BLaER1 treated with 17β-estradiol and CSF1 and Interleukin-3, amounts not matched to agents 10 nM and 100 nM (cell line): ENCODE data around the gene CSMD2.

Experiments used
- H3K27ac ChIP-seq, 11 experiments: shearing (Covaris generic); formaldehyde crosslinking; 2 replicates each; pipeline ENCODE4 v1.8.1; 2022
- H3K27me3 ChIP-seq, 11 experiments: shearing (Covaris generic); formaldehyde crosslinking; 2 replicates each; pipeline ENCODE4 v1.8.1; 2022
- H3K36me3 ChIP-seq, 11 experiments: shearing (Covaris generic); formaldehyde crosslinking; 2 replicates each; pipeline ENCODE4 v1.8.1; 2022
- H3K4me1 ChIP-seq, 10 experiments: shearing (Covaris generic); formaldehyde crosslinking; 2 replicates each; pipeline ENCODE4 v1.8.1; 2022
- H3K4me2 ChIP-seq, 11 experiments: shearing (Covaris generic); formaldehyde crosslinking; 2 replicates each; pipeline ENCODE4 v1.8.1; 2022
- H3K4me3 ChIP-seq, 10 experiments: shearing (Covaris generic); formaldehyde crosslinking; 2 replicates each; pipeline ENCODE4 v1.8.1; 2022
- H3K9ac ChIP-seq, 11 experiments: shearing (Covaris generic); formaldehyde crosslinking; 2 replicates each; pipeline ENCODE4 v1.8.1; 2022
- H3K9me3 ChIP-seq, 11 experiments: shearing (Covaris generic); formaldehyde crosslinking; replicated peaks in 1 of 11; 2 replicates each; pipeline ENCODE4 v1.8.1; 2022
- H4K20me1 ChIP-seq, 11 experiments: shearing (Covaris generic); formaldehyde crosslinking; 2 replicates each; pipeline ENCODE4 v1.8.1; 2022
- Cebpa-rat ChIP-seq, 11 experiments: shearing (Covaris generic); IDR thresholded peaks; 2 replicates each; pipeline ENCODE4 v1.8.1; 2022

The CSMD2 gene

DNA sequence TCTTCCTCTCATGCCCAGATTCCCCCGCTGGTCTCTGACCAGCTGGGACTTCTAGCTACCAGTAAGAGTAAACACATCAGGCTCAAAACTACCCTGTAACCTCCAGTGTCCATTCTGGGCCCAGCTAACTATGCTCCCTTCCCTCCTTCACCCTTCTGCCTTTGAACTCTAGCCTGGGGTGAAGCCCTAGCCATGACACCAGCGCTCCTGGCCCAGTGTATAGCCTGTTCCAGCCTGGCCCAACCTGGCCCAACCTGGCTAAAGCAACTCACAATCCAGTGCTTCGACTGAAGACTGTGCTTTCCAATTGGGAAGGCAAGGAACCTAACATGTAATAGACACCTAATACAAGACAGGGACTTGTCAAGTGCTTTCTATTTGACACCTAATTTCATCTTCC, 27.6 kb downstream of the CSMD2 start:
- Histone ChIP-seq H3K9ac (no peak overlapping the region), H3K36me3 (no peaks in the 10 kb centered on the region), H3K4me1 (peaks cover 21 to 31% (median 24%) of the 10 kb centered on the region in 10 experiments), H4K20me1 (no peaks in the 10 kb centered on the region; a peak in 1 of 22 replicates), H3K4me3 (no peak overlapping the region), H3K27me3 (no peaks in the 10 kb centered on the region), H3K27ac (no peak overlapping the region), H3K9me3 (no peaks in the 10 kb centered on the region), H3K4me2 (no peak overlapping the region)
- no peak for TF ChIP-seq Cebpa-rat (IDR thresholded peaks at IDR 0.05)

DNA sequence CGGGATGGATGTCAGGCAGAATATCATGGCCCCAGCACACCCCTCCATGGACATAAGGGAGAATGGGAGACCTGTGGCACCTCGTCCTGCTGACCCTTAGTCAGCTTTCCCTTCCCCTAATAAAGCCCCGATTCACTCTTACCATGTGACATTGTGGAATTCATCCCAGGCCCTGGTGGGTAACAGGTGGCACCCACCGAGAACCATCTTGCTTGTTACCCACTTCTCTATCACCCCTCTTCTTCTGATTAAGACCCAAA, 32.9 kb downstream of the CSMD2 start:
- Histone ChIP-seq H3K9me3 (no peaks in the 10 kb centered on the region), H3K27me3 (no peaks in the 10 kb centered on the region)

DNA sequence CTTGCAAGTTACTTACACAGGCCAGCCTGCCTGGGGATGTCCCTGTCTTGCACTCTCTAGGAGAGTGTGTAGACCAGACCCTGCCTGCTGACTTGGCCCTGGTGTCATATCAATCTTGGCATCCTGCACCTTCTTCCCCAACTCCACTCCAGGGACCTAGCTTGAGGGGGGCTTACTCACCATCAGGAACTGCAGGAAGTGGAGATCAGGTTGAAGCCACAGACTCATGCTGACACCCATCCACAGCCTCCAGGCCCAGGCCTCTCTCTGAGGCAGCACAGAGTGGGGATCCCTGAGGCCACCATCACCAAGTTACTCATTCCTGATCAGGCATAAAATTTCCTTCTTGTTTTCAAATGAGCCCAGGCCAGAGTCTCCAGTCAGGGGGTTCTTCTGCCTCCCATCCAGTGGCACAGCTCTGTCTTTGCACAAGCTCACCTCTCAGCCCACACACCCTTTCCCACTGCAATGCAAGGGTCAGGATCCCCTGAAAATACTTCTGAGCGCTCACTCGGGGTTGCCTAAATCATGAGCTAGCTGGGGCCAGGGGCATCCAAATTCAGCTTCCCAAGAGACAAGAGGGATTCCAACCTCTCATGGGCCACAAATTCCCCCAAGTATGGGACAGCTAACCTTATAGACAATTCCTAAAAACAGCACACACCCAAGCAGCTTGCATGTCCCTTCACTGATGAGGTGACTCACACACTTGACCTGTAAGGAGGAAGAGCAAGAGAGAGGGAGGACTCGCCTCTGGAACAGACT, 33.5 kb downstream of the CSMD2 start:
- peaks cover 31 to 57% (median 48%) of the 10 kb centered on the region in 10 experiments for H3K4me1 ChIP-seq
- H4K20me1 ChIP-seq, result no peaks in the 10 kb centered on the region; a peak in 1 of 22 replicates
- peak overlapping the region in 7 of 11 experiments; percentile 17 to 49 (median 43); a peak in 12 of 22 replicates for H3K4me2 ChIP-seq
- no peak for TF ChIP-seq Cebpa-rat (IDR thresholded peaks at IDR 0.05)
- H3K9me3 ChIP-seq, result no peaks in the 10 kb centered on the region
- H3K36me3 ChIP-seq, result no peaks in the 10 kb centered on the region
- no peak overlapping the region for H3K4me3 ChIP-seq
- no peak overlapping the region for H3K27ac ChIP-seq
- no peak overlapping the region for H3K9ac ChIP-seq
- H3K27me3 ChIP-seq, result no peaks in the 10 kb centered on the region

More for the DNA sequence above, 32.9 kb downstream of the CSMD2 start:
- H3K27ac ChIP-seq, result no peak overlapping the region
- H3K36me3 ChIP-seq, result no peaks in the 10 kb centered on the region
- no peaks in the 10 kb centered on the region for H4K20me1 ChIP-seq
- peak overlapping the region in 1 of 11 experiments; percentile 45; a peak in 1 of 22 replicates for H3K4me2 ChIP-seq
- no peak overlapping the region for H3K4me3 ChIP-seq
- TF ChIP-seq Cebpa-rat (IDR thresholded peaks at IDR 0.05), result no peak
- peaks cover 26 to 52% (median 45%) of the 10 kb centered on the region in 10 experiments for H3K4me1 ChIP-seq
- no peak overlapping the region for H3K9ac ChIP-seq

DNA sequence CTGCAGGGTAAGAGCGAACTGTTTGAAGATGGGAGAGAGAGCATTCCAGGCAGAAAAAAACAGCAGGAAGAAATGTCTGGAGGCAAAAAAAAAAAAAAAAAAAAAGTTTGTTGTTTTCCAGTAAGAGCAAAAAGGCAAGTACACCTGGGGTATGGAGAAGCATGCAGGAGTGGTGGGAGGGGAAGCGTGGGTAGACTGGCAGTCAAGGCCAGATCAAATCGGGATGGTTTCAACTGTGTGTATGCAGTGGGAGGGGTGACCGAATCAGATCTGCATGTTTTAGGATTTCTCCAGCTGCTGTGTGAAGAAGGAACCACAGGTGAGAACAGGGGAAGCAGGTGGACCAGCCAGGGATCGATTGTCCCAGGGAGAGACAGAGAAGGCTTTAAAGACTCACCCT, 34.7 kb downstream of the CSMD2 start:
- Histone ChIP-seq H3K27me3 (no peaks in the 10 kb centered on the region), H3K4me2 (peak overlapping the region in 8 of 11 experiments; percentile 19 to 100 (median 57); a peak in 14 of 22 replicates)

DNA sequence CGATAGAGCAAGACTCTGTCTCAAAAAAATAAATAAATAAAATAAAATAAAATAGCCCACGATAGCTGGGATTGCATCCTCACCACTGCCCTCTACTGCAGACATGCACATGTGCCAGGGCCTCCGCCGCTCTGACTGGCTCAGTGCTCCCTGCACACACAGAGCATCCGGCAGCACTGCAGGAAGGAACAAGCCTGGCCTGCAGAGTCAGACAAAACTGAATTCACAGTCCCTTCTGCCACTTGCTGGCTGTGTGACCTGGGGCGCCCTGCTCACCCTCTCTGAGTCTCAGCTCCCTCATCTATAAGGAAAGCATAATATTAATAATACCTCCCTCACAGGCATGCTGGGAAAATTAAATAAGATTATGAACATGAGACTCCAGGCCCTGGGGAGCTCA, 35.4 kb downstream of the CSMD2 start:
- Histone ChIP-seq H3K27me3 (no peaks in the 10 kb centered on the region), H3K9ac (no peak overlapping the region), H3K27ac (peak overlapping the region in 1 of 11 experiments; percentile 12; a peak in 1 of 22 replicates), H3K4me1 (peaks cover 39 to 76% (median 68%) of the 10 kb centered on the region in 10 experiments), H4K20me1 (no peaks in the 10 kb centered on the region; a peak in 1 of 22 replicates), H3K9me3 (no peaks in the 10 kb centered on the region), H3K4me3 (no peak overlapping the region), H3K36me3 (no peaks in the 10 kb centered on the region), H3K4me2 (peak overlapping the region in 10 of 11 experiments; percentile 19 to 100 (median 50); a peak in 17 of 22 replicates)
- no peak for TF ChIP-seq Cebpa-rat (IDR thresholded peaks at IDR 0.05)

More for the DNA sequence above, 34.7 kb downstream of the CSMD2 start:
- H3K4me3 ChIP-seq, result no peak overlapping the region
- no peaks in the 10 kb centered on the region; a peak in 1 of 22 replicates for H4K20me1 ChIP-seq
- H3K4me1 ChIP-seq, result peaks cover 39 to 70% (median 61%) of the 10 kb centered on the region in 10 experiments
- H3K9me3 ChIP-seq, result no peaks in the 10 kb centered on the region
- no peak overlapping the region for H3K9ac ChIP-seq
- TF ChIP-seq Cebpa-rat (IDR thresholded peaks at IDR 0.05), result no peak
- H3K36me3 ChIP-seq, result no peaks in the 10 kb centered on the region
- H3K27ac ChIP-seq, result no peak overlapping the region

DNA sequence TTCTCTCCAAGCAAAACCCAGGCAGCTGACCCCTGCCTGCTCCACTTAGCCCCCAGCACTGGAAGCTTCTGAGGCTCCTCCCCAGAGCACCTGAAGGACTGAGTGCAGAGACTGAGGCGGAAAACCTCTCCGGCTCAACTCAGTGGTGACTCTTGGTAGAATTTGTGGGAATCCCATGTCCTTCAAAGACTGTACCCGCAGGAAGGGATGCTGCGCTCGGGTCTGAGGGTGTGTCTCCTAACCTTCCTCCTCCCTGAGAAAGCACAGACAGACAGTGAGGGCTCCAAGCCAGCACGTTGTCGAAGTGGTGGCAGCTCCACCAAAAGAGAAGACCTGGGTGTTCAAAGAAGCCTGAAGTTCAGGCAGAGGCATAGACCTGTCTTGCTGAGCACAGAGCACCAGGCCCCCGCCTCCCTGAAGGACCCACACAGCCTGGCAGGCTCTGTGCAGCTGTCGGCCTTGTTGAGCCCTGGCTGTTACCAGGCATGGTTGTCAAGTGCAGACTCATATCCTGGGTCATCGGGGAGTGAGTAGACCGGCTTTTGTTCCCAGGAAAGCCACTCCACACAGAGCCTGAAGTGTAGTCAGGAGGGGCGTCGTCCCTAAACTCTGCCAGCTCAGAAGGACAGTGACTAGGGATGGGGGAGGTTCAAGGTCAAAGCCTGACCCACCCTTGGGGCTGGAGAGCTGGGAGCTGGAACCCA, 36.7 kb downstream of the CSMD2 start:
- peak overlapping the region in 7 of 11 experiments; percentile 74 to 90 (median 85); a peak in 13 of 22 replicates for H3K27ac ChIP-seq
- no peaks in the 10 kb centered on the region for H3K36me3 ChIP-seq
- peaks cover 0 to 3% (median 0%) of the 10 kb centered on the region in 11 experiments; a peak in 2 of 22 replicates for H3K9me3 ChIP-seq
- no peak for TF ChIP-seq Cebpa-rat (IDR thresholded peaks at IDR 0.05)
- peak overlapping the region in 2 of 10 experiments; percentile 53; a peak in 5 of 20 replicates for H3K4me3 ChIP-seq
- H3K4me1 ChIP-seq, result peaks cover 39 to 84% (median 74%) of the 10 kb centered on the region in 10 experiments
- H3K27me3 ChIP-seq, result no peaks in the 10 kb centered on the region
- H3K9ac ChIP-seq, result peak overlapping the region in 5 of 11 experiments; percentile 24 to 80 (median 72); a peak in 6 of 22 replicates
- H3K4me2 ChIP-seq, result peak overlapping the region; percentile 87 to 100 (median 97)
- no peaks in the 10 kb centered on the region; a peak in 1 of 22 replicates for H4K20me1 ChIP-seq

DNA sequence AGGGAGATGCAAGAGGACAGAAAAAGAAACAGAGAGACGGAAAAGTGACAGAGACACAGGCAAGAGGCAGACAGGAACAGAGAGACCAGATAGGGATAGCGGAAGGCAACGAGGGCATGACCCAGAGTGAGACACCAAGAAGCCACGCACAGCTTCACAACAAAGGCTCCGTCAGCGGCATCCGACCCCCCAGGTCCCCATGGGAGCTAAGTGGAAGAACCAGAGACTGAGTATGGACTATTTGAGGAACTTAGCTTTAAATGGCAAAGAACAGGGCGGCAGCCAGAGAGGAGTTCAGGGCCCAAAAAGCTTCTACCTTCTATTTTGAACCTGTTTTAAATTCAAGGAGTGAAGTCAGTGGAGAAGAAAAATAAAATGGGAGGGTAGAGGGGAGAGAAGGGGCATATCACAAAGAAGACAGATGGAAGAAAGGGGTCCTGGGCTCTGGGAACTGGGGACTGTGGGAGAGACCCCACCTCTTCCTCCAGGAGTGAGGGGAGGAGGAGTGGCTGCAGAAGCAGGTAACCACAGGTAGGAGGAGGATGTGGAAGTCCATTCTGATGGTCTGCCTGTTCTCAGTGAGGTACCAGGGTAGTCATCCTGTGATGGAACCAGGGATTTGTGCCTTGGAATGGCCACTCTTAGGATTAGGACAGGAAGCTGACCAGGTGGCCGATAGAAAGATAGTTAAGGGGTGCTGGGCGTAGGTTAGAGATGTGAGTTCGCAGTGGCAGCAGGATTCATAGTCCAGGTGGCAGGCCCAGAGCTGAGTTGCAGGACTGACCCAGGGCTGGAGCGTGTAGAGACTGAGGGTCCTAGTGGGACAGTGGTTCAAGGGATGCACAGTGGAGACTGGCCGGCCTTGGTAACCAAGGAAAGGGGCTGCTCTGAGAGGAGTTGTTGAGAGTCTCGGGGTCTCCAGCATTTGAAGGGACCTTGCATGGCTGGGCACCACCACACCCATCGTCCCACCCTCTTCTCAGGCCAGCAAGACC, 37.7 kb downstream of the CSMD2 start:
- H3K27me3 ChIP-seq, result no peaks in the 10 kb centered on the region
- TF ChIP-seq Cebpa-rat (IDR thresholded peaks at IDR 0.05), result no peak
- H3K4me3 ChIP-seq, result peak overlapping the region in 9 of 10 experiments; percentile 19 to 61 (median 52); a peak in 16 of 20 replicates
- peaks cover 39 to 82% (median 74%) of the 10 kb centered on the region in 10 experiments for H3K4me1 ChIP-seq
- no peaks in the 10 kb centered on the region for H3K36me3 ChIP-seq
- H4K20me1 ChIP-seq, result no peaks in the 10 kb centered on the region; a peak in 1 of 22 replicates
- H3K4me2 ChIP-seq, result peak overlapping the region; percentile 87 to 100 (median 97)
- peaks cover 6 to 13% (median 10%) of the 10 kb centered on the region in 11 experiments; a peak in 16 of 22 replicates for H3K9me3 ChIP-seq
- H3K9ac ChIP-seq, result peak overlapping the region in 9 of 11 experiments; percentile 28 to 80 (median 72); a peak in 17 of 22 replicates
- peak overlapping the region in 9 of 11 experiments; percentile 36 to 90 (median 82); a peak in 17 of 22 replicates for H3K27ac ChIP-seq

DNA sequence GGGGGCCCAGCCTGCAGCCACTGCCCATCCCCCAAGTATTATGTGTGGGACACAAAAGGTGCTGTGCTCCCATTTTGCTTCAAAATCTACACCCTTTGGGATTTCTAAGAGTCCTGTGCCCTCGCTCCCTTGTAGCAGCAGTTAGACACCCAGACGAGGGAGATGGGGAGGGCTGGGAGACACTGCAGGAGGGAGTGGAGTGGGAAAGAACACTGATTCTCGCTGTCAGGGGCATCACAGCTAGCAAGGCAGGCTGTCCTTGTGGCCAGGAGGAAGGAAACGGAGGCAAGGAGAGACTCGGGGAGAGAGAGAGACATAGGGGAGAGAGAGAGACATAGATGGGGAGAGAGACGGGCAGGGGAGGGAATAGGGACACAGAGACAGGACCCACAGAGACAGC, 38.5 kb downstream of the CSMD2 start:
- Histone ChIP-seq H3K9me3 (peaks cover 14 to 21% (median 18%) of the 10 kb centered on the region in 11 experiments; a peak in 17 of 22 replicates), H3K4me1 (peaks cover 39 to 76% (median 72%) of the 10 kb centered on the region in 10 experiments), H4K20me1 (no peaks in the 10 kb centered on the region; a peak in 1 of 22 replicates), H3K36me3 (no peaks in the 10 kb centered on the region), H3K4me3 (peak overlapping the region in 8 of 10 experiments; percentile 30 to 61 (median 52); a peak in 15 of 20 replicates), H3K4me2 (peak overlapping the region; percentile 87 to 100 (median 97)), H3K27ac (peak overlapping the region in 9 of 11 experiments; percentile 36 to 90 (median 82); a peak in 17 of 22 replicates), H3K9ac (peak overlapping the region in 9 of 11 experiments; percentile 28 to 80 (median 72); a peak in 18 of 22 replicates), H3K27me3 (no peaks in the 10 kb centered on the region)
- no peak for TF ChIP-seq Cebpa-rat (IDR thresholded peaks at IDR 0.05)
